GM12872 (cell line): ENCODE results near the gene UGT3A1.

Experiments
- CTCF ChIP-seq: IDR thresholded peaks from 3 replicates; pipeline ENCODE4 v1.5.1; 2011; ENCODE audit warnings: low read depth, mild to moderate bottlenecking, low read length, moderate library complexity; ENCODE audit not compliant: insufficient read depth

Gene UGT3A1

GRCh38 chr5:35990941-35991611, at the start of gene UGT3A1:
UGT3A1 (minus strand) TSS chr5:35991390; CDS start chr5:35991240, 150 bp downstream.
- no peak for TF ChIP-seq CTCF

GRCh38 chr5:36035696-36036095, 44.5 kb upstream of the UGT3A1 start:
- TF ChIP-seq CTCF: no peak

GRCh38 chr5:36033486-36033885, 42.3 kb upstream of the UGT3A1 start:
- no peak for TF ChIP-seq CTCF

GRCh38 chr5:36033047-36033446, 41.9 kb upstream of the UGT3A1 start:
- no peak for TF ChIP-seq CTCF

GRCh38 chr5:36031223-36031622, 40.0 kb upstream of the UGT3A1 start:
- TF ChIP-seq CTCF: no peak

GRCh38 chr5:36029914-36030313, 38.7 kb upstream of the UGT3A1 start:
- TF ChIP-seq CTCF: no peak

GRCh38 chr5:36028816-36029465, 37.8 kb upstream of the UGT3A1 start:
- no peak for TF ChIP-seq CTCF
